Activated CD4-positive, alpha-beta T cell treated with anti-CD3 and anti-CD28 coated beads for 1 hour (primary cell): Measurements from ENCODE around the gene IQGAP3.

Experiments used
- DNase-seq: peaks from one replicate; pipeline ENCODE4 v3.0.0-alpha.2; 2020

The IQGAP3 gene

GRCh38 chr1:156494309-156494895 lies 78.0 kb downstream of the IQGAP3 start:
- DNase-seq, result no peak

- DNase-seq, result no peak
Observed at GRCh38 chr1:156493742-156494141, 78.6 kb downstream of the IQGAP3 start.

- DNase-seq, result no peak
Observed at GRCh38 chr1:156493154-156493631, 79.2 kb downstream of the IQGAP3 start.

GRCh38 chr1:156492591-156493080 lies 79.7 kb downstream of the IQGAP3 start:
- DNase-seq, result no peak

- no peak for DNase-seq
Observed at GRCh38 chr1:156492013-156492590, 80.3 kb downstream of the IQGAP3 start.

GRCh38 chr1:156491151-156491949 lies 81.0 kb downstream of the IQGAP3 start:
- DNase-seq, result no peak

- no peak for DNase-seq
Observed at GRCh38 chr1:156490401-156491032, 81.8 kb downstream of the IQGAP3 start.

- no peak for DNase-seq
Observed at GRCh38 chr1:156489935-156490293, 82.5 kb downstream of the IQGAP3 start.

GRCh38 chr1:156489166-156489934 lies 83.0 kb downstream of the IQGAP3 start:
- DNase-seq, result peak; percentile 24

- DNase-seq, result no peak
Observed at GRCh38 chr1:156488566-156489165, 83.7 kb downstream of the IQGAP3 start.

GRCh38 chr1:156487862-156488261 lies 84.5 kb downstream of the IQGAP3 start:
- DNase-seq, result no peak

- no peak for DNase-seq
Observed at GRCh38 chr1:156486421-156487344, 85.7 kb downstream of the IQGAP3 start.

- DNase-seq, result no peak
Observed at GRCh38 chr1:156485984-156486383, 86.4 kb downstream of the IQGAP3 start.

GRCh38 chr1:156484480-156485058 lies 87.8 kb downstream of the IQGAP3 start:
- DNase-seq, result no peak

- no peak for DNase-seq
Observed at GRCh38 chr1:156483397-156483796, 89.0 kb downstream of the IQGAP3 start.

GRCh38 chr1:156482276-156482675 lies 90.1 kb downstream of the IQGAP3 start:
- DNase-seq, result no peak

- no peak for DNase-seq
Observed at GRCh38 chr1:156481527-156481926, 90.8 kb downstream of the IQGAP3 start.

GRCh38 chr1:156480411-156481192 lies 91.8 kb downstream of the IQGAP3 start:
- peak; percentile 69 for DNase-seq

GRCh38 chr1:156480016-156480370 lies 92.4 kb downstream of the IQGAP3 start:
- no peak for DNase-seq
